ENCODE results near the gene RPL13A. TPM values are rescaled to one million over a fixed set of nuclear protein-coding genes. Genes with fewer than 3 reads are reported as not detected.

Gene RPL13A
- total RNA-seq, 4 donors from 2014 or later = 1,269 to 3,399 (median 2,205) TPM

- ATAC-seq = no peak
- no peak overlapping the region for H3K27ac ChIP-seq
- H3K27me3 ChIP-seq = no peaks in the 10 kb centered on the region
- TF ChIP-seq POLR2A (IDR thresholded peaks at IDR 0.05) (no peak), POLR2AphosphoS5 (IDR thresholded peaks at IDR 0.05) (no peak), EP300 (IDR thresholded peaks at IDR 0.05) (no peak)
- TF ChIP-seq, protein P1, sequence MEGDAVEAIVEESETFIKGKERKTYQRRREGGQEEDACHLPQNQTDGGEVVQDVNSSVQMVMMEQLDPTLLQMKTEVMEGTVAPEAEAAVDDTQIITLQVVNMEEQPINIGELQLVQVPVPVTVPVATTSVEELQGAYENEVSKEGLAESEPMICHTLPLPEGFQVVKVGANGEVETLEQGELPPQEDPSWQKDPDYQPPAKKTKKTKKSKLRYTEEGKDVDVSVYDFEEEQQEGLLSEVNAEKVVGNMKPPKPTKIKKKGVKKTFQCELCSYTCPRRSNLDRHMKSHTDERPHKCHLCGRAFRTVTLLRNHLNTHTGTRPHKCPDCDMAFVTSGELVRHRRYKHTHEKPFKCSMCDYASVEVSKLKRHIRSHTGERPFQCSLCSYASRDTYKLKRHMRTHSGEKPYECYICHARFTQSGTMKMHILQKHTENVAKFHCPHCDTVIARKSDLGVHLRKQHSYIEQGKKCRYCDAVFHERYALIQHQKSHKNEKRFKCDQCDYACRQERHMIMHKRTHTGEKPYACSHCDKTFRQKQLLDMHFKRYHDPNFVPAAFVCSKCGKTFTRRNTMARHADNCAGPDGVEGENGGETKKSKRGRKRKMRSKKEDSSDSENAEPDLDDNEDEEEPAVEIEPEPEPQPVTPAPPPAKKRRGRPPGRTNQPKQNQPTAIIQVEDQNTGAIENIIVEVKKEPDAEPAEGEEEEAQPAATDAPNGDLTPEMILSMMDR (IDR thresholded peaks at IDR 0.05) = no peak
- no peak overlapping the region for H3K4me3 ChIP-seq
- WGBS, 2 donors (ENCODE audit: low coverage in 1 of 2) = 69 to 75% methylated on average over 6 to 10 of the region's 12 CpGs
- H3K9me3 ChIP-seq = no peaks in the 10 kb centered on the region
- H3K4me1 ChIP-seq = peaks cover 0 to 32% (median 7%) of the 10 kb centered on the region in 3 donors
- H3K36me3 ChIP-seq = no peaks in the 10 kb centered on the region
Observed at GRCh38 chr19:49507803-49508494, 20.5 kb downstream of the RPL13A start.

DNA sequence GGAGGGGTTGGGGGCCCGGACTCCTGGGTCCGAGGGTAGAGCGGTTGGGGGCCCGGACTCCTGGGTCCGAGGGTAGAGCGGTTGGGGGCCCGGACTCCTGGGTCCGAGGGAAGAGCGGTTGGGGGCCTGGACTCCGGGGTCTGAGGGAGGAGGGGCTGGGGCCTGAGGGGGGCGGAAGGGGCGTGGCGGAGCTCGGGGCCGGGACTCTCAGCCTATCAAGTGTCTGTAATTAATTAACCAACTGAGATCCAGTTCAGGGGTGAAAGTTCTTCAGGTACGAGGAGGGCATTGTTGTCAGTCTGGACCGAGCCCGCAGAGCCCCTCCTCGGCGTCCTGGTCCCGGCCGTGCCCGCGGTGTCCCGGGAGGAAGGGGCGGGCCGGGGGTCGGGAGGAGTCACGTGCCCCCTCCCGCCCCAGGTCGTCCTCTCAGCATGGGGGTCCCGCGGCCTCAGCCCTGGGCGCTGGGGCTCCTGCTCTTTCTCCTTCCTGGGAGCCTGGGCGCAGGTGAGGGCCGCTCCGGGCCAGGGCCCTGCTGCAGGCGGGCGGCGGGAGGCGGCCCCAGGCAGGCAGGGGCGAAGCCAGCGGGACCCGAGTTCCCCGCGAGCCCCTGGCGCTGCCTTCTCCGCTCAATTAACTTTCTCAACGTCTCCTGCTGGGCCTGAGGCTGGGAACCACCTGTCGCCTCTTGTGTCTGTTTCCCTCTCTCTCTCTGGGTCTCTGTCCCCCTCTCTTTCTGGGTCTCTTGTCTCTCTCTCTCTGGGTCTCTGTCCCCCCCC lies 25.8 kb downstream of the RPL13A start:
- peak overlapping the region; percentile 47 to 93 (median 92) for H3K27ac ChIP-seq
- no peaks in the 10 kb centered on the region for H3K27me3 ChIP-seq
- H3K9me3 ChIP-seq = no peaks in the 10 kb centered on the region
- TF ChIP-seq EP300 (IDR thresholded peaks at IDR 0.05) (no peak), POLR2A (IDR thresholded peaks at IDR 0.05) (no peak)
- 4 to 6% methylated on average over 9 to 13 of the region's 50 CpGs for WGBS, 2 donors (ENCODE audit: low coverage in 1 of 2)
- peak; percentile 70 for ATAC-seq
- H3K4me3 ChIP-seq = peak overlapping the region; percentile 78 to 79
- H3K4me1 ChIP-seq = peaks cover 0 to 57% (median 14%) of the 10 kb centered on the region in 3 donors
- H3K36me3 ChIP-seq = peaks cover 0 to 24% of the 10 kb centered on the region in 2 donors

DNA sequence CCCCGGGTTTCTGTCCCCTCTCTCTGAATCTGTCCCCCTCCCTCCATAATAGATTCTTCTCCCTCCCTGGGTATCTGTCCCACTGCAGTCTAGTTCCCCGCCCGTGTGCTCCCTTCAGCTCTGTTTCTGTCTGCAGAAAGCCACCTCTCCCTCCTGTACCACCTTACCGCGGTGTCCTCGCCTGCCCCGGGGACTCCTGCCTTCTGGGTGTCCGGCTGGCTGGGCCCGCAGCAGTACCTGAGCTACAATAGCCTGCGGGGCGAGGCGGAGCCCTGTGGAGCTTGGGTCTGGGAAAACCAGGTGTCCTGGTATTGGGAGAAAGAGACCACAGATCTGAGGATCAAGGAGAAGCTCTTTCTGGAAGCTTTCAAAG lies 26.3 kb downstream of the RPL13A start:
- no peak for ATAC-seq
- H3K9me3 ChIP-seq = no peaks in the 10 kb centered on the region
- no peaks in the 10 kb centered on the region for H3K27me3 ChIP-seq
- WGBS, 2 donors (ENCODE audit: low coverage in 1 of 2) = 14% methylated on average over 3 of the region's 12 CpGs; no CpG with 5 or more reads in 1 of the 2 donors
- H3K27ac ChIP-seq = peak overlapping the region; percentile 47 to 93 (median 92)
- H3K4me1 ChIP-seq = peaks cover 0 to 57% (median 14%) of the 10 kb centered on the region in 3 donors
- peak overlapping the region; percentile 78 to 79 for H3K4me3 ChIP-seq
- TF ChIP-seq EP300 (IDR thresholded peaks at IDR 0.05) (no peak), POLR2AphosphoS5 (IDR thresholded peaks at IDR 0.05) (no peak), POLR2A (IDR thresholded peaks at IDR 0.05) (no peak)
- TF ChIP-seq, protein P1 (IDR thresholded peaks at IDR 0.05) = no peak
- peaks cover 0 to 30% of the 10 kb centered on the region in 2 donors for H3K36me3 ChIP-seq

DNA sequence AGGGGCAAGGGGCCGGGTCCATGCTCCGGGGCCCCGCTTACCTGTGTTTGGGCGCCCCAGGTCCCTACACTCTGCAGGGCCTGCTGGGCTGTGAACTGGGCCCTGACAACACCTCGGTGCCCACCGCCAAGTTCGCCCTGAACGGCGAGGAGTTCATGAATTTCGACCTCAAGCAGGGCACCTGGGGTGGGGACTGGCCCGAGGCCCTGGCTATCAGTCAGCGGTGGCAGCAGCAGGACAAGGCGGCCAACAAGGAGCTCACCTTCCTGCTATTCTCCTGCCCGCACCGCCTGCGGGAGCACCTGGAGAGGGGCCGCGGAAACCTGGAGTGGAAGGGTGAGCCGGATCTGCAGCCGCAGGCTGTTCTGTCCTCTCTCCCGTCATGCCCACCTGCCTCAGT lies 26.7 kb downstream of the RPL13A start:
- 85 to 94% methylated on average over 3 to 7 of the region's 21 CpGs for WGBS, 2 donors (ENCODE audit: low coverage in 1 of 2)
- Histone ChIP-seq H3K4me1 (peaks cover 0 to 57% (median 14%) of the 10 kb centered on the region in 3 donors), H3K27me3 (no peaks in the 10 kb centered on the region), H3K36me3 (peaks cover 0 to 31% of the 10 kb centered on the region in 2 donors), H3K9me3 (no peaks in the 10 kb centered on the region), H3K4me3 (peak overlapping the region in 1 of 2 donors; percentile 78), H3K27ac (peak overlapping the region in 3 of 4 donors; percentile 92 to 93 (median 92))
- TF ChIP-seq, protein P1 (IDR thresholded peaks at IDR 0.05) = no peak
- TF ChIP-seq POLR2A (IDR thresholded peaks at IDR 0.05) = no peak
- no peak for TF ChIP-seq EP300 (IDR thresholded peaks at IDR 0.05)
- no peak for TF ChIP-seq POLR2AphosphoS5 (IDR thresholded peaks at IDR 0.05)
- ATAC-seq = no peak

GRCh38 chr19:49515767-49516166 lies 28.4 kb downstream of the RPL13A start:
- Histone ChIP-seq H3K36me3 (peaks cover 0 to 42% of the 10 kb centered on the region in 2 donors), H3K9me3 (no peaks in the 10 kb centered on the region), H3K4me1 (peaks cover 0 to 56% (median 14%) of the 10 kb centered on the region in 3 donors), H3K27me3 (no peaks in the 10 kb centered on the region), H3K27ac (peak overlapping the region in 2 of 4 donors; percentile 8 to 53), H3K4me3 (no peak overlapping the region)
- ATAC-seq = peak; percentile 43
- TF ChIP-seq POLR2AphosphoS5 (IDR thresholded peaks at IDR 0.05) = no peak
- TF ChIP-seq POLR2A (IDR thresholded peaks at IDR 0.05) = no peak
- TF ChIP-seq, protein P1 (IDR thresholded peaks at IDR 0.05) = no peak
- TF ChIP-seq EP300 (IDR thresholded peaks at IDR 0.05) = no peak
- 84 to 100% methylated on average over 1 to 2 of the region's 4 CpGs for WGBS, 2 donors (ENCODE audit: low coverage in 1 of 2)

Measured in gastroesophageal sphincter (tissue), 4 donors.